Stimulated activated CD4-positive, alpha-beta T cell treated with anti-CD3 and anti-CD28 coated beads, Interleukin-1b, Interleukin-23, amount 100 ng/mL, for 24 hours (primary cell): ENCODE data around the gene TREML1.
"Not testable (repeated sequence)": the region's sequence is repeated elsewhere in the genome, so short reads cannot be mapped to it uniquely, and the experiment has no call there.

Experiments used
- DNase-seq, 4 experiments: peaks; one replicate each; pipeline ENCODE4 v3.0.0-alpha.2; 2020; ENCODE audit warnings: low read depth in 4 of 4, low spot score in 1 of 4

TREML1 gene

GRCh38 chr6:41153992-41154625 is at the start of gene TREML1:
Gene TREML1, minus strand, starts transcription at chr6:41154347. Its CDS starts 59 bp downstream, at chr6:41154288.
- no peak for DNase-seq

GRCh38 chr6:41201764-41202173 is 47.6 kb upstream of the TREML1 start:
- no peak for DNase-seq

- DNase-seq, result peak in 1 of 4 experiments; percentile 22
These were observed 47.0 kb upstream of the TREML1 start, which contains the start of gene TREML2 for GRCh38 chr6:41200901-41201763. Gene TREML2, minus strand, starts transcription at chr6:41201149. Its CDS starts 141 bp downstream, at chr6:41201008.

- peak in 2 of 4 experiments; percentile 19 to 30 for DNase-seq
These were observed 46.3 kb upstream of the TREML1 start for GRCh38 chr6:41200296-41200900.

- no peak for DNase-seq
These were observed 45.6 kb upstream of the TREML1 start for GRCh38 chr6:41199552-41200246.

GRCh38 chr6:41197234-41197633 is 43.1 kb upstream of the TREML1 start:
- DNase-seq, result no peak

GRCh38 chr6:41194386-41194785 is 40.2 kb upstream of the TREML1 start:
- DNase-seq, result no peak

GRCh38 chr6:41193884-41194283 is 39.7 kb upstream of the TREML1 start:
- DNase-seq, result no peak

- DNase-seq, result no peak
These were observed 39.1 kb upstream of the TREML1 start for GRCh38 chr6:41193171-41193734.

GRCh38 chr6:41191569-41191968 is 37.4 kb upstream of the TREML1 start:
- DNase-seq, result peak in 1 of 4 experiments; percentile 24

GRCh38 chr6:41190791-41191190 is 36.6 kb upstream of the TREML1 start:
- DNase-seq, result no peak

- no peak for DNase-seq
These were observed 35.8 kb upstream of the TREML1 start for GRCh38 chr6:41189967-41190366.

GRCh38 chr6:41189046-41189445 is 34.9 kb upstream of the TREML1 start:
- DNase-seq, result not testable (repeated sequence)

GRCh38 chr6:41187924-41188886 is 34.1 kb upstream of the TREML1 start:
- DNase-seq, result no peak

GRCh38 chr6:41186031-41186562 is 31.9 kb upstream of the TREML1 start:
- no peak for DNase-seq

GRCh38 chr6:41184761-41185160 is 30.6 kb upstream of the TREML1 start:
- no peak for DNase-seq

- DNase-seq, result peak in 2 of 4 experiments; percentile 20 to 43
These were observed 28.2 kb upstream of the TREML1 start for GRCh38 chr6:41182069-41183034.

GRCh38 chr6:41181566-41181965 is 27.4 kb upstream of the TREML1 start:
- DNase-seq, result no peak
